Esophagus squamous epithelium (tissue), 4 donors: ENCODE measurements around the gene MFSD6L.

Experiments
- POLR2A ChIP-seq, 4 donors: fragments of 450-650 bp; IDR thresholded peaks; one replicate each; pipeline ENCODE4 v1.6.1; 2017; ENCODE audit warnings: antibody characterized with exemption in 4 of 4, mild to moderate bottlenecking in 4 of 4, moderate library complexity in 3 of 4
- TF ChIP-seq, protein P1 (sequence below), 6 experiments: fragments of 450-650 bp in 4 of 6; fragments of 200-600 bp in 2 of 6; sonication (generic) in 2 of 6; IDR thresholded peaks; one replicate each; pipeline ENCODE4 v1.5.1; 2016 to 2019; ENCODE audit warnings: antibody characterized with exemption in 6 of 6, mild to moderate bottlenecking in 4 of 6, moderate library complexity in 4 of 6

DNA sequence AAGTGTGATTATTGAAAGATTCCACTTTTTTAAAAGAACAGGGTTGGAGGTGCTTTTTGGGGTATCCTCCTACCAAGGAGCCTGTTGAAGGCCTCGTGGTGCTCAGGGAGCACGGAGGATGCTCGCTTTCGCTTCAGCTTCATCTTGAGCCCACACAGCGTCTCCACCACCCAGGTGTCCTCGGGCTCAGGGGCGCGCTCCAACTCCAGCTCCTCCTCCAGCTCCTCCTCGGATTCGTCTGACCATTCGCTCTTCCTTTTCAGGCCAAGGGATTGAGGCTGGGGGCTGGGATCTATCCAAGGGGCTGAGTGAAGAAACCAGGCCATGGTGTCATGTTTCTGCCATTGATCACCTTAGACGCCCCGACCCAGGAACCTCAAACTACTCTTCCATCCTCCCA is 42.0 kb downstream of the MFSD6L start:
- TF ChIP-seq, protein P1, sequence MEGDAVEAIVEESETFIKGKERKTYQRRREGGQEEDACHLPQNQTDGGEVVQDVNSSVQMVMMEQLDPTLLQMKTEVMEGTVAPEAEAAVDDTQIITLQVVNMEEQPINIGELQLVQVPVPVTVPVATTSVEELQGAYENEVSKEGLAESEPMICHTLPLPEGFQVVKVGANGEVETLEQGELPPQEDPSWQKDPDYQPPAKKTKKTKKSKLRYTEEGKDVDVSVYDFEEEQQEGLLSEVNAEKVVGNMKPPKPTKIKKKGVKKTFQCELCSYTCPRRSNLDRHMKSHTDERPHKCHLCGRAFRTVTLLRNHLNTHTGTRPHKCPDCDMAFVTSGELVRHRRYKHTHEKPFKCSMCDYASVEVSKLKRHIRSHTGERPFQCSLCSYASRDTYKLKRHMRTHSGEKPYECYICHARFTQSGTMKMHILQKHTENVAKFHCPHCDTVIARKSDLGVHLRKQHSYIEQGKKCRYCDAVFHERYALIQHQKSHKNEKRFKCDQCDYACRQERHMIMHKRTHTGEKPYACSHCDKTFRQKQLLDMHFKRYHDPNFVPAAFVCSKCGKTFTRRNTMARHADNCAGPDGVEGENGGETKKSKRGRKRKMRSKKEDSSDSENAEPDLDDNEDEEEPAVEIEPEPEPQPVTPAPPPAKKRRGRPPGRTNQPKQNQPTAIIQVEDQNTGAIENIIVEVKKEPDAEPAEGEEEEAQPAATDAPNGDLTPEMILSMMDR (IDR thresholded peaks at IDR 0.05) = no peak
- TF ChIP-seq POLR2A (IDR thresholded peaks at IDR 0.05) = no peak
